Measurements from ENCODE around the gene MCC. TPM values are rescaled to one million over a fixed set of nuclear protein-coding genes. Genes with fewer than 3 reads are reported as not detected.

The MCC gene
- total and polyA plus RNA-seq, 4 donors = 9.0 to 47.3 (median 14.7) TPM

GRCh38 chr5:113235884-113236283, 252.4 kb downstream of the MCC start:
- Histone ChIP-seq H3K36me3 (ENCODE audit: control insufficient read depth in 4 of 4, insufficient read depth in 3 of 4, low read depth in 1 of 4, low read length in 3 of 4) (no peaks in the 10 kb centered on the region), H3K27me3 (ENCODE audit: control insufficient read depth in 4 of 4, insufficient read depth in 4 of 4, low read length in 3 of 4) (no peaks in the 10 kb centered on the region), H3K27ac (ENCODE audit: low read depth in 1 of 2, low read length in 2 of 2) (no peak overlapping the region), H3K9me3 (ENCODE audit: control insufficient read depth in 4 of 4, low read length in 3 of 4) (no peaks in the 10 kb centered on the region), H3K9ac (ENCODE audit: low read depth in 1 of 2, low read length in 2 of 2) (no peak overlapping the region), H3K4me3 (ENCODE audit: low read depth in 1 of 3, low read length in 3 of 3) (no peak overlapping the region), H3K4me1 (ENCODE audit: control insufficient read depth in 4 of 4, insufficient read depth in 4 of 4, low read length in 3 of 4) (peaks cover 7 to 17% (median 10%) of the 10 kb centered on the region in 4 donors)
- TF ChIP-seq ZBTB33 (IDR thresholded peaks at IDR 0.05) = no peak
- TF ChIP-seq MAX (IDR thresholded peaks at IDR 0.05) = no peak
- TF ChIP-seq HNF4A (conservative IDR thresholded peaks at IDR 0.05) = no peak
- DNase-seq (ENCODE audit: low spot score) = no peak
- 96% methylated on average over 4 of the region's 4 CpGs for WGBS

GRCh38 chr5:113234546-113234945, 253.7 kb downstream of the MCC start:
- Histone ChIP-seq H3K9ac (ENCODE audit: low read depth in 1 of 2, low read length in 2 of 2) (no peak overlapping the region), H3K9me3 (ENCODE audit: control insufficient read depth in 4 of 4, low read length in 3 of 4) (no peaks in the 10 kb centered on the region), H3K4me3 (ENCODE audit: low read depth in 1 of 3, low read length in 3 of 3) (no peak overlapping the region), H3K27ac (ENCODE audit: low read depth in 1 of 2, low read length in 2 of 2) (no peak overlapping the region), H3K36me3 (ENCODE audit: control insufficient read depth in 4 of 4, insufficient read depth in 3 of 4, low read depth in 1 of 4, low read length in 3 of 4) (no peaks in the 10 kb centered on the region), H3K4me1 (ENCODE audit: control insufficient read depth in 4 of 4, insufficient read depth in 4 of 4, low read length in 3 of 4) (peaks cover 7 to 17% (median 10%) of the 10 kb centered on the region in 4 donors), H3K27me3 (ENCODE audit: control insufficient read depth in 4 of 4, insufficient read depth in 4 of 4, low read length in 3 of 4) (no peaks in the 10 kb centered on the region)
- no peak for DNase-seq (ENCODE audit: low spot score)
- TF ChIP-seq FOXA1 (IDR thresholded peaks at IDR 0.05) (no peak), EGR1 (IDR thresholded peaks at IDR 0.05; ENCODE audit: low read depth in 2 of 2) (no peak), RXRA (IDR thresholded peaks at IDR 0.05) (no peak), SP1 (IDR thresholded peaks at IDR 0.05) (no peak), HNF4G (IDR thresholded peaks at IDR 0.05) (no peak)
- TF ChIP-seq, protein P1, sequence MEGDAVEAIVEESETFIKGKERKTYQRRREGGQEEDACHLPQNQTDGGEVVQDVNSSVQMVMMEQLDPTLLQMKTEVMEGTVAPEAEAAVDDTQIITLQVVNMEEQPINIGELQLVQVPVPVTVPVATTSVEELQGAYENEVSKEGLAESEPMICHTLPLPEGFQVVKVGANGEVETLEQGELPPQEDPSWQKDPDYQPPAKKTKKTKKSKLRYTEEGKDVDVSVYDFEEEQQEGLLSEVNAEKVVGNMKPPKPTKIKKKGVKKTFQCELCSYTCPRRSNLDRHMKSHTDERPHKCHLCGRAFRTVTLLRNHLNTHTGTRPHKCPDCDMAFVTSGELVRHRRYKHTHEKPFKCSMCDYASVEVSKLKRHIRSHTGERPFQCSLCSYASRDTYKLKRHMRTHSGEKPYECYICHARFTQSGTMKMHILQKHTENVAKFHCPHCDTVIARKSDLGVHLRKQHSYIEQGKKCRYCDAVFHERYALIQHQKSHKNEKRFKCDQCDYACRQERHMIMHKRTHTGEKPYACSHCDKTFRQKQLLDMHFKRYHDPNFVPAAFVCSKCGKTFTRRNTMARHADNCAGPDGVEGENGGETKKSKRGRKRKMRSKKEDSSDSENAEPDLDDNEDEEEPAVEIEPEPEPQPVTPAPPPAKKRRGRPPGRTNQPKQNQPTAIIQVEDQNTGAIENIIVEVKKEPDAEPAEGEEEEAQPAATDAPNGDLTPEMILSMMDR (IDR thresholded peaks at IDR 0.05; ENCODE audit: low read depth, low read length, missing input control) = no peak
- 75% methylated on average over 1 of the region's 1 CpG for WGBS

DNA sequence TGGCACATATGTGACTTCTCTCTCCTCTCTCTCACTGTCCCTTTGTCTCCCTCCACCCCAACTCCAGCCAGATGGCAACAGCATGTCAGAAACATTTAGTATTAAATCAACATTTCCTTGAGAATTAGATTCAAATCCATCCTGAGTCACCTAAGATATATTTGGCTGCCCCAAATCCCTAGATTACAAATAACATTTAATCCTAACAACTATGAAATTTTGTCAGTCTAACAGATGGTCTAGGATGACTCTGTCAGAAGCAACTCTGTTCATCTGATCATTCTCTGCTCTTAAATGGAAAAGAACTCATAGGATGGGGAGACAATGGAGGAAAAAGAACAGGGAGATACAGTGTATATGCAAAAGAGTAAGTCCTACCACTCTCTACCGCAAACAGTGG, 254.6 kb downstream of the MCC start:
- no peak overlapping the region for H3K27ac ChIP-seq (ENCODE audit: low read depth in 1 of 2, low read length in 2 of 2)
- no peaks in the 10 kb centered on the region for H3K36me3 ChIP-seq (ENCODE audit: control insufficient read depth in 4 of 4, insufficient read depth in 3 of 4, low read depth in 1 of 4, low read length in 3 of 4)
- TF ChIP-seq EGR1 (IDR thresholded peaks at IDR 0.05; ENCODE audit: low read depth in 2 of 2) (no peak), HNF4A (conservative IDR thresholded peaks at IDR 0.05) (no peak), NR2F2 (IDR thresholded peaks at IDR 0.05) (no peak), RAD21 (IDR thresholded peaks at IDR 0.05) (no peak), JUND (IDR thresholded peaks at IDR 0.05) (no peak), MAX (IDR thresholded peaks at IDR 0.05) (no peak), REST (IDR thresholded peaks at IDR 0.05) (no peak), RXRA (IDR thresholded peaks at IDR 0.05) (no peak), ZBTB33 (IDR thresholded peaks at IDR 0.05) (no peak), SP1 (IDR thresholded peaks at IDR 0.05) (no peak)
- TF ChIP-seq, protein P1 (IDR thresholded peaks at IDR 0.05; ENCODE audit: low read depth, low read length, missing input control) = no peak
- TF ChIP-seq, protein P2, sequence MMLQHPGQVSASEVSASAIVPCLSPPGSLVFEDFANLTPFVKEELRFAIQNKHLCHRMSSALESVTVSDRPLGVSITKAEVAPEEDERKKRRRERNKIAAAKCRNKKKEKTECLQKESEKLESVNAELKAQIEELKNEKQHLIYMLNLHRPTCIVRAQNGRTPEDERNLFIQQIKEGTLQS (IDR thresholded peaks at IDR 0.05) = no peak

More for the DNA sequence above, 254.6 kb downstream of the MCC start:
- 97% methylated on average over 1 of the region's 1 CpG for WGBS
- no peaks in the 10 kb centered on the region for H3K27me3 ChIP-seq (ENCODE audit: control insufficient read depth in 4 of 4, insufficient read depth in 4 of 4, low read length in 3 of 4)
- no peak overlapping the region for H3K9ac ChIP-seq (ENCODE audit: low read depth in 1 of 2, low read length in 2 of 2)
- H3K4me1 ChIP-seq (ENCODE audit: control insufficient read depth in 4 of 4, insufficient read depth in 4 of 4, low read length in 3 of 4) = peaks cover 7 to 17% (median 10%) of the 10 kb centered on the region in 4 donors
- H3K4me3 ChIP-seq (ENCODE audit: low read depth in 1 of 3, low read length in 3 of 3) = no peak overlapping the region
- no peaks in the 10 kb centered on the region for H3K9me3 ChIP-seq (ENCODE audit: control insufficient read depth in 4 of 4, low read length in 3 of 4)
- DNase-seq (ENCODE audit: low spot score) = no peak

All from liver (tissue), 9 donors.